Stimulated activated CD4-positive, alpha-beta T cell treated with anti-CD3 and anti-CD28 coated beads, Interleukin-1b, Interleukin-23, amount 100 ng/mL, for 4 hours (primary cell): ENCODE data around the gene MEOX2.

Experiments used
- DNase-seq, 2 donors: peaks; one replicate each; pipeline ENCODE4 v3.0.0-alpha.2; 2020; ENCODE audit warnings: low read depth in 2 of 2

The MEOX2 gene

GRCh38 chr7:15681186-15681585, 5.3 kb downstream of the MEOX2 start:
- DNase-seq: no peak

- no peak for DNase-seq
Observed at GRCh38 chr7:15680446-15680845, 6.0 kb downstream of the MEOX2 start.

- no peak for DNase-seq
Observed at GRCh38 chr7:15679306-15679705, 7.2 kb downstream of the MEOX2 start.

- DNase-seq: no peak
Observed at GRCh38 chr7:15678653-15679052, 7.8 kb downstream of the MEOX2 start.

- no peak for DNase-seq
Observed at GRCh38 chr7:15675379-15675778, 11.1 kb downstream of the MEOX2 start.

- DNase-seq: no peak
Observed at GRCh38 chr7:15674586-15674985, 11.9 kb downstream of the MEOX2 start.

- no peak for DNase-seq
Observed at GRCh38 chr7:15669443-15670090, 16.9 kb downstream of the MEOX2 start.

- no peak for DNase-seq
Observed at GRCh38 chr7:15667991-15668390, 18.5 kb downstream of the MEOX2 start.

- no peak for DNase-seq
Observed at GRCh38 chr7:15662451-15662850, 24.0 kb downstream of the MEOX2 start.

GRCh38 chr7:15658247-15658646, 28.2 kb downstream of the MEOX2 start:
- no peak for DNase-seq

- DNase-seq: no peak
Observed at GRCh38 chr7:15652776-15653290, 33.6 kb downstream of the MEOX2 start.

- DNase-seq: no peak
Observed at GRCh38 chr7:15651693-15652092, 34.8 kb downstream of the MEOX2 start.

- DNase-seq: no peak
Observed at GRCh38 chr7:15650787-15651186, 35.7 kb downstream of the MEOX2 start.

GRCh38 chr7:15648461-15648961, 38.0 kb downstream of the MEOX2 start:
- no peak for DNase-seq

- no peak for DNase-seq
Observed at GRCh38 chr7:15647309-15647708, 39.2 kb downstream of the MEOX2 start.

GRCh38 chr7:15643000-15643705, 43.3 kb downstream of the MEOX2 start:
- DNase-seq: no peak

GRCh38 chr7:15628876-15629275, 57.6 kb downstream of the MEOX2 start:
- no peak for DNase-seq

GRCh38 chr7:15626041-15626440, 60.4 kb downstream of the MEOX2 start:
- DNase-seq: no peak

GRCh38 chr7:15625466-15625865, 61.0 kb downstream of the MEOX2 start:
- DNase-seq: no peak

- no peak for DNase-seq
Observed at GRCh38 chr7:15621468-15621867, 65.0 kb downstream of the MEOX2 start.

- no peak for DNase-seq
Observed at GRCh38 chr7:15620491-15621185, 65.8 kb downstream of the MEOX2 start.

- DNase-seq: no peak
Observed at GRCh38 chr7:15618275-15618674, 68.2 kb downstream of the MEOX2 start.

GRCh38 chr7:15612205-15612604, 74.3 kb downstream of the MEOX2 start:
- DNase-seq: no peak
